Progenitor cell of endocrine pancreas (in vitro differentiated cells): ENCODE measurements around the gene ASCL3. TPM values are rescaled to one million over a fixed set of nuclear protein-coding genes. Genes with fewer than 3 reads are reported as not detected.

ENCODE experiments used
- DNase-seq: peaks from one replicate; pipeline ENCODE4 v3.0.0; 2021; ENCODE audit warnings: low spot score; ENCODE audit not compliant: unreplicated experiment
- H3K27ac Mint-ChIP-seq: 2 replicates; pipeline ENCODE4 v1.8.0; 2021; ENCODE audit warnings: mild to moderate bottlenecking, moderate library complexity, mixed read lengths
- H3K27me3 Mint-ChIP-seq: 2 replicates; pipeline ENCODE4 v1.8.0; 2021; ENCODE audit warnings: mixed read lengths
- H3K36me3 Mint-ChIP-seq: 2 replicates; pipeline ENCODE4 v1.8.0; 2022; ENCODE audit warnings: mixed read lengths; ENCODE audit not compliant: insufficient read depth
- H3K4me1 Mint-ChIP-seq: 2 replicates; pipeline ENCODE4 v1.8.0; 2021; ENCODE audit warnings: low read depth, mixed read lengths
- H3K4me3 Mint-ChIP-seq: 2 replicates; pipeline ENCODE4 v1.8.0; 2021; ENCODE audit warnings: low read depth, mild to moderate bottlenecking, moderate library complexity, mixed read lengths
- H3K9me3 Mint-ChIP-seq: 2 replicates; pipeline ENCODE4 v1.8.0; 2021; ENCODE audit warnings: low read depth, mixed read lengths
- CTCF ChIP-seq: fragments of 200-600 bp; sonication (generic); IDR thresholded peaks from one replicate; pipeline ENCODE4 v1.5.0; 2021; ENCODE audit warnings: antibody characterized with exemption, mild to moderate bottlenecking; ENCODE audit not compliant: unreplicated experiment
- total RNA-seq: library from RNA; stranded (reverse); gene quantifications from 2 replicates; pipeline ENCODE4 v1.2.1, GENCODE V29; 2021

ASCL3 gene
- total RNA-seq, 1 donor from 2014 or later, result not detected

DNA sequence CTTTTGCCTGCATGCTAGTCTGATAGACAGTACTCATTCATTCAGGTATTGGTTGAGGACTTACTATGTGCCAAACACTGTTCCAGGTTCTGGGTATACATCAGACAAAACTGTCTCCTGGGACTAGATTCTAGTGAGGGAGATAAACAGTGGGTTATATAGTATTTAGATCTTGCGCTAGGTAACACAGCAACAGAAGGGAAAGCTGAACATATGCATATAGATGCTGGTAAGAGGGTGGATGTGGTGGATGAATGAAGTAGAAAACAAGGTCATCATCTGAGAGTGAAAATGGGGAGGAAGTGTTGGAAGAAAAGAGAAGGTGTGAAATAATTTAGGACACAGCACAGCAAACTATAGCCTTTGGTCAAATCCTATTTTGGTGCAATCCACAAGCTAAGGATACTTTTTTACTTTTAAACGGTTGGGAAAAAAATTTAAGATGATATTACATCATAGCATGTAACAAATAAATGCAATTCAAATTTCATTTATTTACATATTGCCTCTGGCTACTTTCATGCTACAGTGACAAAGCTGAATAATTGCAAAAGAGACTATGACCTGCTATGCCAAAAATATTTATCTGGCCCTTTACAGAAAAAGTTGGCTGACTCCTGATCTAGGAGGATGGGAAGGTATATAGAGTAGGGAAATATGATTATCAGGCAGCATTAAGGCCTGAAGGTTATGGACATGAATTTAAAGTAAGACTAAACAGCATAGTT is 28.5 kb upstream of the ASCL3 start:
- Mint-ChIP-seq H3K27me3 (no peaks in the 10 kb centered on the region), H3K27ac (no peak overlapping the region), H3K4me3 (no peak overlapping the region), H3K4me1 (no peaks in the 10 kb centered on the region), H3K36me3 (peaks cover under 1% of the 10 kb centered on the region), H3K9me3 (no peaks in the 10 kb centered on the region)
- TF ChIP-seq CTCF, result no peak
- no peak for DNase-seq

GRCh38 chr11:8967184-8967583 is 24.4 kb upstream of the ASCL3 start:
- Mint-ChIP-seq H3K4me3 (no peak overlapping the region), H3K9me3 (no peaks in the 10 kb centered on the region), H3K27me3 (no peaks in the 10 kb centered on the region), H3K4me1 (peaks cover 12% of the 10 kb centered on the region), H3K27ac (no peak overlapping the region), H3K36me3 (no peaks in the 10 kb centered on the region)
- TF ChIP-seq CTCF, result no peak
- no peak for DNase-seq

GRCh38 chr11:8964324-8965320 is 21.8 kb upstream of the ASCL3 start, which contains the start of gene TMEM9B:
TSS of gene TMEM9B (minus strand) at chr11:8964442. CDS start at chr11:8964313, 129 bp downstream.
- Mint-ChIP-seq H3K9me3 (no peaks in the 10 kb centered on the region), H3K27ac (peak within 1 kb of the TSS; percentile 94), H3K36me3 (no peaks in the 10 kb centered on the region), H3K27me3 (no peaks in the 10 kb centered on the region), H3K4me1 (peaks cover 12% of the 10 kb centered on the region), H3K4me3 (peak within 1 kb of the TSS; percentile 89)
- peak; percentile 59 for DNase-seq
- no peak for TF ChIP-seq CTCF

GRCh38 chr11:8963569-8964323 is 20.9 kb upstream of the ASCL3 start:
- peak overlapping the region; percentile 89 for H3K4me3 Mint-ChIP-seq
- H3K9me3 Mint-ChIP-seq, result no peaks in the 10 kb centered on the region
- peak overlapping the region; percentile 79 for H3K27ac Mint-ChIP-seq
- peak; percentile 59 for DNase-seq
- H3K27me3 Mint-ChIP-seq, result no peaks in the 10 kb centered on the region
- H3K36me3 Mint-ChIP-seq, result no peaks in the 10 kb centered on the region
- peaks cover 12% of the 10 kb centered on the region for H3K4me1 Mint-ChIP-seq
- TF ChIP-seq CTCF, result no peak
